ENCODE data around the gene SULT1A2.
"Not testable (repeated sequence)": the region's sequence is repeated elsewhere in the genome, so short reads cannot be mapped to it uniquely, and the experiment has no call there.

SULT1A2 gene

GRCh38 chr16:28558456-28558855 is 38.4 kb downstream of the SULT1A2 start:
- no peak for DNase-seq (ENCODE audit: low read depth in 2 of 2)

- DNase-seq (ENCODE audit: low read depth in 2 of 2), result no peak
Measured at GRCh38 chr16:28556914-28557320, 39.9 kb downstream of the SULT1A2 start.

- DNase-seq (ENCODE audit: low read depth in 2 of 2), result no peak
Measured at GRCh38 chr16:28555561-28555960, 41.3 kb downstream of the SULT1A2 start.

- DNase-seq (ENCODE audit: low read depth in 2 of 2), result no peak
Measured at GRCh38 chr16:28554634-28555423, 42.0 kb downstream of the SULT1A2 start.

GRCh38 chr16:28553776-28554633 is 42.8 kb downstream of the SULT1A2 start, which contains the start of gene SGF29:
Gene SGF29, plus strand, starts transcription at chr16:28553920. Its CDS starts 27,150 bp downstream, at chr16:28581070.
- DNase-seq (ENCODE audit: low read depth in 2 of 2), result peak; percentile 88 to 89

- no peak for DNase-seq (ENCODE audit: low read depth in 2 of 2)
Measured at GRCh38 chr16:28549301-28549899, 47.5 kb downstream of the SULT1A2 start.

GRCh38 chr16:28548306-28548802 is 48.5 kb downstream of the SULT1A2 start:
- no peak for DNase-seq (ENCODE audit: low read depth in 2 of 2)

- DNase-seq (ENCODE audit: low read depth in 2 of 2), result no peak
Measured at GRCh38 chr16:28546626-28547025, 50.2 kb downstream of the SULT1A2 start.

- DNase-seq (ENCODE audit: low read depth in 2 of 2), result not testable (repeated sequence)
Measured at GRCh38 chr16:28545964-28546363, 50.9 kb downstream of the SULT1A2 start.

GRCh38 chr16:28544998-28545397 is 51.9 kb downstream of the SULT1A2 start:
- DNase-seq (ENCODE audit: low read depth in 2 of 2), result no peak

GRCh38 chr16:28543072-28543471 is 53.8 kb downstream of the SULT1A2 start:
- DNase-seq (ENCODE audit: low read depth in 2 of 2), result no peak

- DNase-seq (ENCODE audit: low read depth in 2 of 2), result no peak
Measured at GRCh38 chr16:28542646-28543045, 54.2 kb downstream of the SULT1A2 start.

Data from stimulated activated CD4-positive, alpha-beta T cell treated with anti-CD3 and anti-CD28 coated beads, Interleukin-12 subunit alpha, Interleukin-12 subunit beta, amount 100 ng/mL, for 24 hours (primary cell).